ENCODE measurements around the gene PPOX.

GRCh38 chr1:161175771-161176453 lies 9.7 kb downstream of the PPOX start:
- TF ChIP-seq CTCF (IDR thresholded peaks at IDR 0.05): no peak
- TF ChIP-seq POLR2A (IDR thresholded peaks at IDR 0.05): no peak

Measured in prostate gland (tissue), 2 donors.